RPMI7951 (cell line): ENCODE results near the gene SH3BGR. TPM values are rescaled to one million over a fixed set of nuclear protein-coding genes. Genes with fewer than 3 reads are reported as not detected.
A peak's percentile ranks its signal among the peaks of the same experiment; 100 is the strongest.

ENCODE experiments used
- DNase-seq: peaks from one replicate; pipeline ENCODE4 v3.0.0-alpha.2; 2012; ENCODE audit warnings: low read depth
- total RNA-seq: library from RNA; depleted of rRNA; stranded (reverse); fragments of >200 nt; shearing (Covaris generic); gene quantifications from 2 replicates; pipeline ENCODE4 v1.2.3, GENCODE V29; 2014; rRNA removed

SH3BGR gene
- total RNA-seq, 1 experiment from 2014 or later, result 1.3 TPM

GRCh38 chr21:39546522-39546921 is 94.8 kb downstream of the SH3BGR start:
- DNase-seq, result no peak

DNA sequence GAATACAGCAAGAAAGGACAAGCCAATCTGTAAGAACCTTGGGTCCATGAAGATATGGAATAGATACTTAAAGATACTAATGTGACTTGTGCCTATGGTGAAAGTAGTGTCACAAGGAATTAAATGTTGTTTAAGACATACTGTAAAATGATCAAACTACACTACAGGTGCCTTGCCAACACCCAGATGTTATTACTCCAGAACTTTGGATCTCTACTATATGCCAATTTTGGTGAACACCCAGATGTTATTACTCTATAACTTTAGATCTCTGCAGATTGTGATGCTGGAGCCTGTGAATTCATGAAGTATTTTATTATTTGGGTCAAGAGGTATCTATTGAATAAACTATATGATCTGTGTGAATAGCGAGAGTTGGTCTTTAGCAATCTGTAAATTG is 101.1 kb downstream of the SH3BGR start:
- no peak for DNase-seq

GRCh38 chr21:39553331-39553730 is 101.6 kb downstream of the SH3BGR start:
- no peak for DNase-seq

- DNase-seq, result peak; percentile 60
Measured at GRCh38 chr21:39555911-39556590, 104.3 kb downstream of the SH3BGR start.

DNA sequence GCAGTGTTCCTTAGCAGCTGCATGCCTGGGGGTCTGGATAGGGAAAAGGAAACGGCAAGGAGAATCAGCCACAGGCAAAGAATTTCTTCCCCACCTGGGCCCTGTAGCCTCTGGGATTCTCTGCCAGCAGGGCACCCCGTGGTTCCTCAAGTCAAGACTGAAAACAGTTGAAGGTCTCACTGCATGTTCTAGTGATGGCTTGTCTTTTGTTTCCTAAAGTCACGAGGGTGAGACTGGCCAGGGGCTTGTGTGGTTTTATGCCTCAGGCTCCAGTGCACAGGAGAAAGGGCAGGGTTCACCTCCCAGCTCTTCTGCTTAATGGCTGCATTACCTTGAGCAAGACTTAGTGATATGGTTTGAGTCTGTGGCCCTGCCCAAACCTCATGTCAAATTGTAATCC is 107.7 kb downstream of the SH3BGR start:
- DNase-seq, result no peak

GRCh38 chr21:39561140-39561539 is 109.4 kb downstream of the SH3BGR start:
- DNase-seq, result no peak

DNA sequence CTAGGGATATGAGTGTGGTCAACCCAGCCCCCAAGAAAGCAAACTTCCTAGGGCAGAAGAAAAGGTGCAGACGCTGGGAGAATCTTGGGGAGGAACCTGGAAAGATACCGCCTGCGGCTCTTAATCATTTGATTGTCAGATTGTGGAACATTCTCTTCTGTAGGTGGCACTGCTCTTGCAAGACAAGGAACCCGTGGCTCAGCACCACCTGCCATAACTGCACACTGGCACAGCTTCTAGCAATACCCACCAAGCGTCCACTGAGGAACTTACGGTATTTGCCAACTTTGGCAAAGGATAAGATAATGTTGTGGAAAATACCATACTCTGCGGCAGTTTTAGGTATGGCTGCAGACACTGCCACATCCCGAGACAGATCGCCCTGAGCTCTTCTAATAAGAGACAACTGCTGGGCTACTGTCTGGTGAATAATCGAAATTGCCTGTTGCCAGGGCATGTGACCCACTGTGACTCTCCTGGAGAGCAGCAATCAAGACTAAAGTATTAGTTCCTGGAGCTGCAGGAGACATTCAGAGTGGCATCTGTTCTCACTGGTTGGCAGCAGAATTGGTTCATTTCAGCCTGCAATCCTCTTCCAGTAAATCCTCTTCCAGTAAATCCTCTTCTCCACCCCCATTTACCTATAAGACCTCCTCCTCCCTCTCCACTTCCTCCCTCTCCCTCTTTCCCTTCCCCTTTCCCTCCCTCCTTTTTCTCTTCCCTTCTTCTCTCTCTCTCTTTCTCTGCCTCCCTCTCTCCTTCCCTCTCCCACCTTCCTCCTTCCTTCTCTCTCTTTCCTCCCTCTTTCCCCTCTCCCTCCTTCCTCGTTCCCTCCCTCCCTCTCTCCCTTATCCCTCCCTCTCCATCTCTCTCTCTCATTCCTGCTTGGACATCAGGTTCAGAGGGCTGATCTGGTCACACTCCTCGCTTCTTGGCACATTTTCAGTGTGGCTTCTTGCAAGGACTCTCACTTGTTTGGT is 111.3 kb downstream of the SH3BGR start:
- DNase-seq, result no peak

GRCh38 chr21:39564200-39564599 is 112.4 kb downstream of the SH3BGR start:
- no peak for DNase-seq

Other genes with a start within 250 kb of the SH3BGR start
- 23.4 and 30.1 TPM in 2 replicates for gene BRWD1, start 138.3 kb upstream of the SH3BGR start, total RNA-seq
- gene HMGN1, start 102.9 kb upstream of the SH3BGR start, total RNA-seq, result 246 and 276 TPM in 2 replicates
- 0.20 and 0.96 TPM in 2 replicates for gene LCA5L, start 6.2 kb upstream of the SH3BGR start, total RNA-seq
- 0.39 and 0.72 TPM in 2 replicates for gene B3GALT5, start 161.0 kb downstream of the SH3BGR start, total RNA-seq